ENCODE data around the gene NUP98.

Gene NUP98

DNA sequence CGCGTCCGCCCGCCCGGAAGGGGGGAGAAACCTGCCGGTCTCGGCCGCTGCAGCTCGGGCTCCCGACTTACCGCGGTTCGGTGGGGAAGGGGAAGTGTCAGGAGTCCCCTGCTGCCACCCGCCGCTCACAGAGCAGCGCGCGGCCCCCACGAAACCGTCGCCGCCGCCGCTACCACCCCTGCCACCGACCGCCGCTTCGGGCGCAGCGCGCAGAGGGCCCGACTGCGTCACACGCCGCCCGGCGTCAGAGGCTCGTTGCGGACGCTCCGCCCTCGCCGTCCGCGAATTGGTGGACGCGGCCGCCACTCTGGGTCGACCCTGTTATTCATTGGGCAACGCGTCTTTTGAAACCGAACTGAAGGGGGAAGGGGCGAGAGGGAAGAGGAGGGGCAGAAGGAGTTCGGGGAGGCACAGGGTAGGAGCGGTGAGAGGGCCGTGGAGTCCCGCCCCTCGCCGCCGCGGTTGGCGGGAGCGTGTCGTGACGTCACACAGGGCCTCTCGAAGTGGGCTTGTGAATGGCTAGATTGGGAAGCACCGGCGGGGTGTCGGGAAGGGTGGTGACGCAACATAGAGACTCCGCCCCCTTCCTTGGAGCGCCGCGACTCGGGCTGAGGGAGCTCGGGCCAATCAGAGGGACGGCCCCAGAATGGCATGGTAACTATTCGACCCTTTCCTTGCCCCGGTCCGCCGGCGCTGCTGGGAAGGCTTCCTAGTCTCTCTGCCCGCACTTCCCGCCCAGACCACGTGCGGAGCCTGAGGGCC, at the start of gene NUP98:
Gene NUP98 (minus strand): TSS at position 226 of the 762 bp plus-strand sequence. CDS start 15,437 bp downstream, outside the sequence.
- DNase-seq (ENCODE audit: low read depth): peak; percentile 100

GRCh38 chr11:3845670-3846069, 48.3 kb upstream of the NUP98 start:
- DNase-seq (ENCODE audit: low read depth): no peak

GRCh38 chr11:3845246-3845645, 47.9 kb upstream of the NUP98 start:
- no peak for DNase-seq (ENCODE audit: low read depth)

DNA sequence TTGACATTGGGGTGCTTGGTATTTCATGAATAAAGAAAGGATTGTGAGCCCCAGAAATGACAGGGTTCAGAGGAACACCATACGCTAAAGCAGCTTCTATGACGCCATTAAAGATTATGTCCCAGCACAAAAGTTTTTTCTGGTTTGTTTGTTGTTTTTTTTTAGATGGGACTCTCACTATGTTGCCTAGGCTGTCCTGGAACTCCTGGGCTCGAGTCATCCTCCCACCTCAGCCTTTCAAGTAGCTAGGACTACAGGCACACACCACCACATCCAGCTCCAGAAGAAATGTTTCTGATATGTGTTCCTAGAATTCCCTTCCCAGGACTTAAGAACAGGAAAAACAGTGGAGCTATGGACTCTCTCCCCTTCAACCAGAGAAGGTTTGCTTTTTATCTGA, 46.0 kb upstream of the NUP98 start:
- no peak for DNase-seq (ENCODE audit: low read depth)

- peak; percentile 87 for DNase-seq (ENCODE audit: low read depth)
Observed at GRCh38 chr11:3841426-3842350, 44.3 kb upstream of the NUP98 start.

DNA sequence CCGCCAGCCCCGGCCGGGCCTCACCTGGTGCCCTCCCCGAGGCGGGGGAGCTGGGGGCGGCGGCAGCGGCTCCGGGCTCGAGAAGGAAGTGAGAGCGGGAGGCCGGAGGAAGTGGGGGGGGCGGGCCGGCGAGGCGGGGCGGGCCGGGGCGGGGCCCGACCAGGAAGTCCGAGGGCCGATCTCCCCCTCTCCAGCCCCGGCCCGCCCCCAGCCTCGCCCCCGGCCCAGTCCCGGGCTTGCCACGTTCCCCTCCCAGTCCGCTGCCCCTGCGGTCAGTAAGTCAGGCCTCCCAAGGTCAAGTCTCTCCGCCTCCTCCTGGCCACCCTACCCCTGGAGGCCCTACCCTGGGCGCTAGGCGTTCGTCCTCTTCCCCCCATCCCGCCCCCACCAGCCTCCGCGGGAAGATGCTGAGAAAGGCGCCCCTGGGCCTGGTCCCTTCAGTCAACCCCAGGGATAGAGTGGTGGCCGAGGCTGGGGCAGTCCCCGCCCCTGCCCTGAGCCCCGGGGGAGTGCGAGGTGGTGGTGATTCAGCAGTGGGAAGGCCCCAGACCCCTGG, 43.6 kb upstream of the NUP98 start, which contains the start of gene RHOG:
Gene RHOG (minus strand): TSS at position 90 of the 556 bp plus-strand sequence. CDS start 12,821 bp downstream, outside the sequence.
- DNase-seq (ENCODE audit: low read depth): peak; percentile 46

- no peak for DNase-seq (ENCODE audit: low read depth)
Observed at GRCh38 chr11:3840004-3840869, 42.9 kb upstream of the NUP98 start.

GRCh38 chr11:3838504-3838903, 41.1 kb upstream of the NUP98 start:
- no peak for DNase-seq (ENCODE audit: low read depth)

DNA sequence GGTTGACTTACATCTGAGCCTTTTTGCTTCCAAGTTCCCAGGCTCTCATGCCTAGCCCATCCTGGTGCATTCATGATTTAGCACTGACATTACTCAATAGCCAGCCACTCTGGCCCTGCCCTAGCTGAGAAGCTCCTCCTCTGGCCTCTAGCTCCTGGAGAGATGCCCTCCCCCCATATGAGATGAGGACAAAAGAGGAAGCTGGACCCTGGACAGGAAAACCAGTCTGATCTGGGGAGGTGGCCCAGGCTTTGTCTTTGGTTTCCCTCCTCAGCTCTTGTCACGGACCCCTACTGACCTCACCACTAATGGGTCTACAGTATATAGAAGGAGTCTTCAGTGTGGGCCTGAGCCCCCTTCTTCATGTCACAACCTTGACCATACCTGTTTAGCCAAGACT, 40.4 kb upstream of the NUP98 start:
- no peak for DNase-seq (ENCODE audit: low read depth)

DNA sequence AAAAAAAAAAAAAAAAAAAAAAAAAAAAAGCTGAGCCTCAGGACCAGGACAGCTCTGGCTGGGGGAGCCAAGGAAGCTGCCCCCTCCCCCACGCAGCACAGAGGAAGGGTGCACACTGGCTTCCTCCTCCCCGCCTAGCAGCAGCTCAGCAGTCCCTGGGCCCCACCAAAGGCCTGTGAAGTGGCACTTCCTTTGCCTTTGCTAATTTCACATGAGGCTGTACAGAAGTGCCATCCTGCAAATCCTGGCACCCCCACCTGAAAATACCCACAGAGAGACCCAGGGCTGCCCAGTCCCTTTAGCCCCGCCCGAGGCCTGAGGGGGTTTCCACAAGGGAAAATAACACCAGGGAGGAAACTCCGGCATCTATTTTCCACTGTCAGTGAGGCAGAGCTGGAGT, 39.5 kb upstream of the NUP98 start:
- peak; percentile 39 for DNase-seq (ENCODE audit: low read depth)

DNA sequence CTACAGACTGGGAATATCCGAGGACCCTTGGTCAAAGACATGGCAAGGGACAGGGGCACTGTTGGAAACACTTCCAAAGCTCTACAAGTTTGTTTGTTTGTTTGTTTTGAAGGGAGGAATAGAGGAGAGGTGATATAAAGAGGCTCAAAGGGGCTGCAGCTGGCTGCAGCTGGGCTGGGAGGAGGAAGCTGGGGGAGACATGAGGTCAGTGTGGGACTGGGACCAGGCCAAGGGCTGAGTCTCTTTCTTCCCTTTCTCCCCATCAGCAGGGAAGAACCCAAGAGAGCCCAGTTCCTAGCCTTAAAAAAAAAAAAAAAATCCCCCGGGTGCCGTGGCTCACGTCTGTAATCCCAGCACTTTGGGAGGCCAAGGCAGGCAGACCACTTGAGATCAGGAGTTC, 38.4 kb upstream of the NUP98 start:
- no peak for DNase-seq (ENCODE audit: low read depth)

DNA sequence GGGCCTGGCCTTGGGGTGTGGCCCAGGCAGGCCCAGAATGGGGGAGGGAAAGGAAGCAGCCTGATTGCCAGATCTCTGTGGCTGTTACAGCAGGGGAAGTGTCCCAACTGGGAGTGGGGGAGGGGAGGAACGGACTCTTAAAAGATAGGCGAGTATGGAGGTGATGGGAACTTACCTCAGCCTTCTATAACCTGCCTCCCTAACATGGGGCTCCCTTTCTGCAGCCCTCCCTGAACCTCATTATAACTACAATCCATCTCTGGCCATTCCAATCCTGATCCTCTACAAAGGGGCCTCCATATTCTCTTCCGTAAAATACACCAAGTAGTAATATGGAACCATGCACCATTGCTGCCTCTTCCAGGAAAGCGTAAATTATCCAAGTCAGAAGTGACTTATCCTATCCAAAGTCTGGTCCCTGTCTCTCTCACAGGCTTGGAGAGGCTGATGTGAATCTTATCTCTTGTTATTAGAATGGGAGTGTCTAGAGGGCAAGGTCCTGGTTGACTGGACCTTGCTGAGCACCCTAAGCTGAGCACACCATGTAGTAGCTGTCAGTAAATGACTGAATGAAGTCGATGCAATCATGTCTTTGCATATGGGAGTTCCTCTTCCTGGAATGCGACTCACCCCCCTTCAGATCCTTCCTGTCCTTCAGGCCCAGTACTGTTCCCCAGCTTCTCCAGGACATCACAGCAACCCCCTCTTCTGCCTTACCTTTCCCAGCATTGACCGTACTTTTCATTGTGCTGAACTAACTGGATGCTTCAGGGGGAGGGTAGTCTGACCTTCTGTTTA, 37.5 kb upstream of the NUP98 start:
- no peak for DNase-seq (ENCODE audit: low read depth)

DNA sequence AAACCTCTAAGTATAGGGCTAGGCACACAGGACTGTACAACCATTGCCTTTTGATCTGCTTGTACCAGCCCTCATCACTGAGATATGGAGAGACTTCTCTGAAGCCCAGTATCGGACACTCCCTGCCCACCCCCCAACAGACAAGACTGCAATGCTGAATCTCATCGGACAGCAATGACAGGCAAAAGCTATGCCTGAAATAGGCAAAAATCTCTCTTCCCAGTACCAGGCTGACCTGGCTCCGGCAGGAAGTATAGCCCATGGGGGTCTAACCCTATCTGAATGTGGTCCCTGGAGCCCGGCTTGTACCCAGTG, 37.0 kb upstream of the NUP98 start:
- no peak for DNase-seq (ENCODE audit: low read depth)

- no peak for DNase-seq (ENCODE audit: low read depth)
Observed at GRCh38 chr11:3833449-3833848, 36.1 kb upstream of the NUP98 start.

GRCh38 chr11:3832816-3833215, 35.5 kb upstream of the NUP98 start:
- no peak for DNase-seq (ENCODE audit: low read depth)

DNA sequence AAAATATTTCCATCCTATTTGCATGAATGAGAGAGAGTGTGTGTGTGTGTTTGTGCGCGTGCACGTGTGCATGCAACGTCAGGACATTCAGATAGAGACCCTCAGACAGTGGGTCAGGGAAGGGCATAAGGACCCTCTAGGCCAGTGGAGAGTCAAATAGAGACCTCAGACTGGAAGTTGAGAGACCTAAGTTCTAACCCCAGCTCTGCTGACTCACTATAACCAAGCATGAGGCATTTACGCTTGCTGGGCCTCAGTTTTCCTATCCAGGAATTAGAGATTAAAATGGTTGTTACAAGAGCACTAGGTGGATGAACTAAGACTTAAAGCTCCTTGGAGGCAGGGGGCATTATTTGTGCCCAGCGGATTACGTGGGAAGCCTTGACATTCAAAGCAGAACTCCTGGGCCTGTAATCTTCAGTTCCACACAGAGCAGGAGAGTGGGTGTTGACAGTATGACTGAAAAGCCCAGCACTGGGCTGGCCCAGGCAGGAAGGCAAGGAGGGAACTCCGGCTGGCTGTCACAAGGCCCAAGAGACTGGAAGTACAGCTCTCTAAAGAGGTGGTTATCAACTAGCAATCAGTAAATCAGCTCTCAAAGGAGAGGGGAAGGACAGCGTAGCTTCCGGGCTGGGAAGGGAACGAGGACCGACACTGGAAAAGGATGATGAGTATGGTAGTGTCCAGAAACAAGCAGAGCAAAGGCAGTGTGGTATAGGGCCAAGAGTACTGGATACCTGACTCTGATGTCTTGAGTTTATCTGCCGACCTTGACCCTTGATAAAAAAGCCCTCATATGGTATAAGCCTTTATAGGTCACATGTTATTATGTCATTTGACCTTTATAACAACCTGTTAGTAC, 34.3 kb upstream of the NUP98 start:
- no peak for DNase-seq (ENCODE audit: low read depth)

DNA sequence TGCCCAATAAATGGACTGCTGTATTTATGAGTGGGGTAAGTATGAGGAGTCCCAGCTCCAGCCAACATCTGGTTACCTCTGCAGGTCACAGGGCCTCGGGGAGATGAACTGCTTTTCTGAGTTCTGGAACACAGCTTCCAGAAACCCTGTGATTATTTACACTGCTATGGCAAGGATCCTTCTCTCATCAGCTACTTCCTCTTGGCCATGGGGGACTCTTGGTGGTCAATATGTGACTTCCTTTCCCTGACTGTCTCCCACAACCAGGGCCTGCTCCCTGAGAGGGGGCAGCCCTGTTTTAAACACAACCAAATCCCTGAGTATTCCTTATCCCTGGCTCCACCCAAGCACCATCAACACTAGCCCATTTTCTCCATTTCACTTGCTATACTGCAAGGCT, 33.4 kb upstream of the NUP98 start:
- DNase-seq (ENCODE audit: low read depth): no peak

DNA sequence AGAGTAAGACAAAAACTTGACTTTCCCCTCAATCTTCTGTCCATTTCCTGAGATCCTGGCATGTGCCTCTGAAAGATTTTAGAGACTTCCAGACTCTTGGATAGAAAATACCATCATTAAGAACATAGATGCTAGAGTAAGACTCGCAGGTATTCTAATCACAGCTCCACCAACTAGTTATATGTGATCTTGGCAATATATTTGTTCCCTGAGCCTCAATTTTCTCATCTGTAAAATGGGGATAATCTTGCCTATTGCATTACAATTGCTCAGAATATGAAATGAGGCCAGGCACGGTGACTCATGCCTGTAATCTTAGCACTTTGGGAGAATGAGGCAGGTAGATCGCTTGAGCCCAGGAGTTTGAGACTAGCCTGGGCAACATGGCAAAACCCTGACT, 32.7 kb upstream of the NUP98 start:
- no peak for DNase-seq (ENCODE audit: low read depth)

DNA sequence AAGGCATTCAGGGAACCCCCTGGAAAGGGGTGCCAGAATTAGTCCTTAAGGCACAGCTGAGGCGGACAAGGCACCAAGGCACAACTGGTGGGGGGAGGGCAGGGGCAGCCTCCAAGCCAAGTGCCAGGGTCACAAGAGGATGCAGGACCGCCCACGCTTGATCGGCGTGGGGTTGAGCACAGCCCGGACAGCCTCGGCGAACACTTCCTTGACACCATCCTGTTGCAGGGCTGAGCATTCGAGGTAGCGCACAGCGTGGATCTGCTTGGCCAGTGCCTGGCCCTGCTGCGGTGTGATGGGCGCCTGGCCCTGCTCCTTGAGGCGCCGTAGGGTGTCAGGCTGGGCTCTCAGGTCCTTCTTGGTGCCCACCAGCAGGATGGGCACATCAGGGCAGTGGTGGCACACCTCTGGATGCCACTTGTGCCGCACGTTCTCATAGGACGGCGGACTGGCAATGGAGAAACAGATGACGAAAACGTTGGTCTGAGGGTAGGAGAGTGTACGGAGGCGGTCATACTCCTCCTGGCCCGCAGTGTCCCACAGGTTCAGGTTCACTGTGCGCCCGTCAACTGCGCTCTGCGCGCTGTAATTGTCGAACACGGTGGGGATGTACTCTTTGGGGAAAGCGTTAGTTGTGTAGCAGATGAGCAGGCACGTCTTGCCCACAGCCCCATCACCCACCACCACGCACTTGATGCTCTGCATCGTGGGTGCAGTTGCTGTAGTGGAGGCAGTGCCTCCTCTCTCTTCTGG, 30.3 kb upstream of the NUP98 start:
- DNase-seq (ENCODE audit: low read depth): no peak
